ENCODE results near the gene CLEC9A.
"Not testable (repeated sequence)": the region's sequence is repeated elsewhere in the genome, so short reads cannot be mapped to it uniquely, and the experiment has no call there.

Gene CLEC9A

GRCh38 chr12:10030446-10030845 is at the start of gene CLEC9A:
TSS of gene CLEC9A (plus strand) at chr12:10030682. CDS start at chr12:10052688, 22,006 bp downstream.
- Histone ChIP-seq H3K27ac (no peak within 1 kb of the TSS), H3K4me3 (no peak within 1 kb of the TSS)

- no peak overlapping the region for H3K27ac ChIP-seq
- no peak overlapping the region for H3K4me3 ChIP-seq
These were observed 38.6 kb upstream of the CLEC9A start for GRCh38 chr12:9991876-9992275.

- H3K27ac ChIP-seq = no peak overlapping the region
- H3K4me3 ChIP-seq = no peak overlapping the region
These were observed 38.2 kb upstream of the CLEC9A start for GRCh38 chr12:9992296-9992695.

- H3K4me3 ChIP-seq = no peak within 1 kb of the TSS
These were observed 31.5 kb upstream of the CLEC9A start, which contains the start of gene CLEC1B for GRCh38 chr12:9999016-9999415. TSS of gene CLEC1B (minus strand) at chr12:9999121. CDS start at chr12:9999100, 21 bp downstream.

GRCh38 chr12:10001171-10001776 is 29.2 kb upstream of the CLEC9A start:
- H3K4me3 ChIP-seq = no peak overlapping the region
- no peak overlapping the region for H3K27ac ChIP-seq

More at GRCh38 chr12:9999016-9999415, 31.5 kb upstream of the CLEC9A start, which contains the start of gene CLEC1B:
- no peak within 1 kb of the TSS for H3K27ac ChIP-seq

- H3K4me3 ChIP-seq = no peak overlapping the region
These were observed 17.7 kb upstream of the CLEC9A start for GRCh38 chr12:10012630-10013330.

GRCh38 chr12:10015450-10015849 is 15.0 kb upstream of the CLEC9A start:
- no peak overlapping the region for H3K27ac ChIP-seq
- H3K4me3 ChIP-seq = no peak overlapping the region

More at GRCh38 chr12:10012630-10013330, 17.7 kb upstream of the CLEC9A start:
- no peak overlapping the region for H3K27ac ChIP-seq

- H3K27ac ChIP-seq = no peak overlapping the region
- H3K4me3 ChIP-seq = no peak overlapping the region
These were observed 13.6 kb upstream of the CLEC9A start for GRCh38 chr12:10016881-10017280.

GRCh38 chr12:10018386-10018785 is 12.1 kb upstream of the CLEC9A start:
- H3K27ac ChIP-seq = no peak overlapping the region
- H3K4me3 ChIP-seq = no peak overlapping the region

GRCh38 chr12:10021342-10021741 is 9.1 kb upstream of the CLEC9A start:
- H3K27ac ChIP-seq = no peak overlapping the region
- H3K4me3 ChIP-seq = no peak overlapping the region

GRCh38 chr12:10025236-10025635 is 5.2 kb upstream of the CLEC9A start:
- Histone ChIP-seq H3K27ac (no peak overlapping the region), H3K4me3 (no peak overlapping the region)

GRCh38 chr12:10026666-10027065 is 3.8 kb upstream of the CLEC9A start:
- not testable (repeated sequence) for H3K4me3 ChIP-seq, H3K27ac ChIP-seq

- H3K27ac ChIP-seq = no peak overlapping the region
- no peak overlapping the region for H3K4me3 ChIP-seq
These were observed 3.2 kb upstream of the CLEC9A start for GRCh38 chr12:10027311-10027710.

GRCh38 chr12:10027721-10028120 is 2.8 kb upstream of the CLEC9A start:
- Histone ChIP-seq H3K27ac (no peak overlapping the region), H3K4me3 (no peak overlapping the region)

GRCh38 chr12:10031321-10031720 is 839 bp downstream of the CLEC9A start:
- H3K27ac ChIP-seq = no peak overlapping the region
- no peak overlapping the region for H3K4me3 ChIP-seq

- no peak overlapping the region for H3K27ac ChIP-seq
- H3K4me3 ChIP-seq = no peak overlapping the region
These were observed 1.3 kb downstream of the CLEC9A start for GRCh38 chr12:10031771-10032175.

- H3K4me3 ChIP-seq = no peak overlapping the region
- no peak overlapping the region for H3K27ac ChIP-seq
These were observed 3.5 kb downstream of the CLEC9A start for GRCh38 chr12:10033783-10034545.

GRCh38 chr12:10042167-10042566 is 11.7 kb downstream of the CLEC9A start:
- Histone ChIP-seq H3K4me3 (no peak overlapping the region), H3K27ac (no peak overlapping the region)

GRCh38 chr12:10048526-10048925 is 18.0 kb downstream of the CLEC9A start:
- H3K27ac ChIP-seq = no peak overlapping the region
- no peak overlapping the region for H3K4me3 ChIP-seq

GRCh38 chr12:10052193-10052913 is 21.9 kb downstream of the CLEC9A start:
- Histone ChIP-seq H3K27ac (no peak overlapping the region), H3K4me3 (no peak overlapping the region)
